DOHH2 (cell line): ENCODE results near the gene BPHL.

ENCODE experiments used
- CTCF ChIP-seq: fragments of 200-600 bp; sonication (generic); IDR thresholded peaks from one replicate; pipeline ENCODE4 v1.5.1; 2014; ENCODE audit warnings: antibody characterized with exemption, mild to moderate bottlenecking, low read depth, low read length; ENCODE audit not compliant: poor library complexity, severe bottlenecking
- EZH2phosphoT487 ChIP-seq: fragments of 200-600 bp; sonication (generic); IDR thresholded peaks from 2 replicates; pipeline ENCODE4 v1.6.1; 2017; ENCODE audit warnings: borderline replicate concordance, mild to moderate bottlenecking, antibody characterized with exemption, low read length, moderate library complexity, mixed read lengths

GRCh38 chr6:3142536-3142935 is 24.0 kb downstream of the BPHL start:
- no peak for TF ChIP-seq CTCF
- no peak for TF ChIP-seq EZH2phosphoT487
